ENCODE data around the gene CNOT8. TPM values are rescaled to one million over a fixed set of nuclear protein-coding genes. Genes with fewer than 3 reads are reported as not detected.
"Not testable (repeated sequence)": the region's sequence is repeated elsewhere in the genome, so short reads cannot be mapped to it uniquely, and the experiment has no call there.

CNOT8 gene
- total RNA-seq, 1 donor from 2014 or later = 70.3 TPM

DNA sequence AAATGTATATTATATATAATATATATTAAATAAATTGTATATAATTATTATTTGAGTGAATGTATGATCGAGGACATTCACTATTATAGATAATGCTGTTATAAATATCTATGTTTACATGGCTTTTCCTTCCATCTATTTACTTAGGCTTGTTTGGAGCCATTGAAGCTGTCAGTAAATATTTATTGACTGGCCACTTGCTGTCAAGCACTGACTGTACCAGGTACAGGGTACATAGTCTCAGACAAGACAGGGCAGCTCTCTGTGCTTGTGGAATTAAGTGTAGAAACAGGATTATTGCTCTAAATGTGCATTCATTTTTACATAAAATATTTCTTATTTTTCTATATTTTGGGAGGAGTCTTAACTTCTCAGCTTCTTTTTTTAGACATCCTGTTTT, 24.4 kb upstream of the CNOT8 start:
- DNase-seq (ENCODE audit: extremely low read depth, low read depth, low spot score) = no peak

DNA sequence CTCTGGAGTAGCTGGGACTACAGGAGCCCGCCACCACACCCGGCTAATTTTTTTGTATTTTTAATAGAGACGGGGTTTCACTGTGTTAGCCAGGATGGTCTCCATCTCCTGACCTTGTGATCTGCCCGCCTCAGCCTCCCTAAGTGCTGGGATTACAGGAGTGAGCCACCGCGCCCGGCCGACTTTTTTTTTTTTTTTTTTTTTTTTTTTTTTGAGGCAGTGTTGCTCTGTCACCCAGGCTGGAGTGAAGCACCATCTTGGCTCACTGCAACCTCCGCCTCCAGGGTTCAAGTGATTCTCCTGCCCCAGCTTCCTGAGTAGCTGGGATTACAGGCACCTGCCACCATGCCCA, 22.8 kb upstream of the CNOT8 start:
- DNase-seq (ENCODE audit: extremely low read depth, low read depth, low spot score) = not testable (repeated sequence)

DNA sequence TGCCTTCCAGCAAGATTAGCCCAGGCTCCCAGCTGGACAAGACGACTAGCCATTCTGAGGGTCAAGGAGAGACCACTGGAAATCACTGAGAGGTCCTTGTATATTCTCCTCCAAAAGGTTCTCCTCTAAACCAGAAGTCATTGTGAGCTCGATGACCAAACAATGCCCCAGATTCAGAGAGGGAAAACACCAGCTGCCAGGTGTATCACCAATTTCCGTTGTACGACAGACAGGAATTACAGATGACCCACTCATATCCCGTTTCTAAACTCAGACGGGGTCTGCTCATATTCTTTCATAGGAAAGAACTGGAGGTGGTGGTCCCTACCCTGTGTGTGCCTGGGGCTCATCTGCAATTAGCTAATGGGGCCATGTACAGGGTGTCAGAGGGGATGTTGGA, 22.2 kb upstream of the CNOT8 start:
- DNase-seq (ENCODE audit: extremely low read depth, low read depth, low spot score) = no peak

DNA sequence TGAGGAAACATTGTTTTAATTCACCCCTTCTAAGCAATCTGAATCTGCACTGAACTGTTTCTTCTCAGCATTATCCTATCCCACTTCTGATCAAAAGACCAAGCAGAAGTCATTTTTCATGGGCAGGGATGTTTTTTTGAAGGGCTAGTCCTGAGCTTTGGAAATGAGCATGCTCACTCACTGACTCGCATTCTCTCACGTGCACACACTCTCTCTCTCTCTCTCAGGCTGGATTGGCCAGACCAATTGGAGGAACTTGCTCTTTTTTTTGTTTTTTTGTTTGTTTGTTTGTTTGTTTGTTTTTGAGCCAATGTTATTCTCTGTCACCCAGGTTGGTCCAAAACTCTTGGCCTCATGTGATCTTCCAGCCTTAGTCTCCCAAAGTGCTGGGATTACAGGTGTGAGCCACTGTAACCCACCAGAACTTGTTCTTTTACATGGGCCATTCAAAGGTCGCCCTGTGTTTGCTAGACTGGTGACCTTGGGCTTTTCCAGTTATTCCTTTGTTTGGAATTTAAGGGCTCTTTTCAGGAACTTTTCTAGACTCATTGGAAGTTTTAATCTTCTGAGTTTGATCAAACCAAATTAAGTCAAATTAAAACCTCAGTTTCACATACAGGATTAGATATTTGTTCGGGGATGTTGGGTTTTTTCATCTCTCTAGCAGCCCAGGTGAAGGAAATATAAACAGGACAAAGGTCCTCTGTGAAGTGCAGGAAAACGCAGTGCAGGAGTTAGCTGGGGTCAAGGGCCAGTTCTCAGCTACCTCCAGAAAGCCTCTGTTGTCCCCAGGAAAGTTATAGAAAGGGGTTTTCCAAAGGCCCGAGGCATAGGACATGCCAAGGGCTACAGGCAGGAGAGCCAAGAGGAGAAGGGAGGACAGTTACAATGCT, 21.2 kb upstream of the CNOT8 start:
- DNase-seq (ENCODE audit: extremely low read depth, low read depth, low spot score) = no peak

- no peak for DNase-seq (ENCODE audit: extremely low read depth, low read depth, low spot score)
Observed at GRCh38 chr5:154840435-154841272, 17.8 kb upstream of the CNOT8 start.

DNA sequence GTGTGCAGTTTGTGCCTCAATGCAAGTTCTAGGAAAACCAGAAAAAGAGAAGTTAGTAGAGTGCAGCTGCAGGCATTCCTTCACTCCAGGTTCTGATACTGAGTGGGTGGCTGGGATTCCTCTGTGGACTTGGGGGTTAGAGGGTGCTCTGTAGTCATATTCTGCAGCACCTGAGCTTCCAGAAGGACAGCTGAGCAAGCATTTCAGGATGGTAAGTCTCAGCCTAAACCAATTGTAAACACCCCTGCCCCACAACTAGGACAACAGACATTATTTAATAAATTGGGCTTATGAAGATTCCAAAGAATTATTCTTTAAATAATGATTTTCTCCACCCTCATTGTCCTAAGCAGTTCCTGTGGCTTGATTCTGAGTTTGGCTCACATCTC, 17.2 kb upstream of the CNOT8 start:
- DNase-seq (ENCODE audit: extremely low read depth, low read depth, low spot score) = no peak

DNA sequence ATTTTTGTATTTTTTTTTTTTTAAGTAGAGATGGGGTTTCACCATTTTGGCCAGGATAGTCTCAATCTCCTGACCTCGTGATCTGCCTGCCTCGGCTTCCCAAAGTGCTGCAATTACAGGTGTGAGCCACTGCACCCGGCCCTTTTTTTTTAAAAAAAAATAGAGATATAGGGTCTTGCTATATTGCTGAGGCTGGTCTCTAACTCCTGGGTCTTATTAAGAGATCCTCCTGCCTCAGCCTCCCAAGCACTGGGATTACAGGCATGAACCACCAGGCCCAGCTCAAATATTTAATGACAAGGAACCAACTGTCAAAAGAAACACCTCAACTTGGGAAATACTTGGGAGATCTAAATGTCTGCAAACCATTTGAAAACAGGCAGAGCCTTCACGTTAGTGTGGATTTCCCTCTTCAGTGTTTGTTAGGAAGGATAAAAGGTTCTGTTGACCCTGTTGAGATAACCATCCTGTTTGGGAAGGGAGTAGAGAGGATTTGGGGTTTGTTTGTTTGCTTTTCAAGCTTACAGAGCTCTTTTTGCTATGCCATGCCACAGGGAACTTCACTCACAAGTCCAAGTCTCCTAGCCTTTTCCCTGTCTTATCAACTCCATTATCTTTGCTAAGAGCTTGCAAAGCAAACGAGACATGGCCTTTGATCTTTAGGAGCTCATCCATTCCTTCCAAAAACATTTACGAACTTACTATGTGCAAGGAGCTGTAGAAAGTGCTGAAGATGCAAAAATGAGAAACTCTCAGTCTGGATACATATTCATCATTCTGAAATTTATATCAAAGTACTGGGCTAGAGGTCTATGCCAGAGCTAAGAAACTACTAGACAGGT, 15.5 kb upstream of the CNOT8 start:
- no peak for DNase-seq (ENCODE audit: extremely low read depth, low read depth, low spot score)

GRCh38 chr5:154844809-154845208, 13.6 kb upstream of the CNOT8 start:
- no peak for DNase-seq (ENCODE audit: extremely low read depth, low read depth, low spot score)

DNA sequence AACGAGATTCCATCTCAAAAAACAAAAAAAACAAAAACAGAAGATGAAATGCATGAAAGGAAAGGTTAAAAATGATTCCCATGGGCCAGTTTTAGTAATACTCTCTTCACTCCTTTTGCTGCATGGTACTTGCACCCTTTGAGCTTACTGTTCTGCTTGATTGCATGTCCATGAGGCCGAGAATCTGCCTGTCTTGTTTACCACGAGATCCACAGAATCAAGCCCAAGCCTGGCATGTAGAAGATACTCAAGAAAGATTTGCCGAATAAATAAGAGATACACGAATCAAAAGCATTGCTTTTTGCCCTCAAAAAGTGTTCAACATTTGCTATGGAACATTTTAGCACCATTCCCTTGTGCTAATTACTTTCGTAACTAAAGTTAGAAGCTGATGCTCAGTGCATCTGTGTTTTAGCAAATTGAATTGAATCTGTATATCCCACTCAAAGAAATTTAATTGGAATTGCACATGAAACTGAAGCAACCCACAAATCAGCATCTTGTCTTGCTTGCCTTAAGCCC, 9.1 kb upstream of the CNOT8 start:
- DNase-seq (ENCODE audit: extremely low read depth, low read depth, low spot score) = no peak

GRCh38 chr5:154849791-154850201, 8.6 kb upstream of the CNOT8 start:
- DNase-seq (ENCODE audit: extremely low read depth, low read depth, low spot score) = no peak

DNA sequence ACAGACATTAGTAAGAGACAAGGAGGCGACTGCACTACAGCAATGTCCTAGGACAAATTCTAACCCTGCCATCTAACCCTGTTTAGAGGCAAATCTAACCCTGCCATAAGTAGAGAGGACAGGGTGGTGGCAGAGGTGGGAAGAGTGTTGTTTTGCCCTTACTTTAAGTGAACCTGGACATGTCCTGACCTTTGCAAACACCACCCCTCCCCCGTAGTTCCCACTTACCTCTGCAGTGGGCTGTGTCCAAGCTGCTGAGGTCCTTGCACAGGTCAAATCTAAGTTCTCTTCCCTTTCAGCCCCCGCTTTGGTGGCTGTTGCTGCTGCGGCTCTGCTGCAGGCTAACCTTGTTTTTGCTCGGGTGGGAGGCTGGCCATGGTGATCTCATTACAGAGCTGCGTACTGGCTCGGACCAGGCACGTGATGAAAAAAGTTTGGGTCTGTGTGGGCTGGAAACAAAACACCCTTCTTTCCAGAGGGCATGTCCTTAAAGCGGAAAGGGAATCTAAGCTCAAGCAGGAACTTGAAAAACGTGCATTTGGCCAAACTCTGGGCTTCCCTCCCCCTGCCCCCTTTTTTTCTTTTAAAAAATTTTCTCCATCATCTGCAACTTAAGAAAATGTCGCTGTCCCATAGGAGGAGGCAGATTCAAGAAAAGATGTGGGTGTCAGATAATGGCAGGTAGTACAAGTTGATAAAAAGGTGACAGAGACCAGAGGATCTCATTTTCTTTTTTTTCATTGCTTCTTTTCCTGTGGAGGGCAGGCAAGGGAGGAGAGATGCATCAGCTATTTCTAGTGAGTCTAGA, 8.0 kb upstream of the CNOT8 start, which contains the start of gene FAXDC2:
Gene FAXDC2 (minus strand): TSS at position 349 of the 808 bp plus-strand sequence. CDS start 12,425 bp downstream, outside the sequence.
- no peak for DNase-seq (ENCODE audit: extremely low read depth, low read depth, low spot score)

DNA sequence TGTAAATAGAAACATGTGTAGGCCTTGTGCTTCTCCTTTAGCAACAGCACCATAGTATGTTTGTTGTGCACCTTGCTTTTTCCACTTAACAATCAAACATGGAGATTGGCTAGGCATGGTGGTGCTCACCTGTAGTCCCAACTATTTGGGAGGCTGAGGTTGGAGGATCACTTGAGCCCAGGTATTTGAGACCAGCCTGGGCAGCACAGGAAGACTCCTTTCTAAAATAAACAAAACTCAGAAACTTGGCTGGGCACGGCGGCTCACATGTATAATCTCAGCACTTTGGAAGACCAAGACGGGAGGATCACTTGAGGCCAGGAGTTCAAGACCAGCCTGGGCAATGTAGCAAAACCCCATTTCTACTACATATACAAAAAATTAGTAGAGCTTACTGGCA, 7.1 kb upstream of the CNOT8 start:
- DNase-seq (ENCODE audit: extremely low read depth, low read depth, low spot score) = no peak

DNA sequence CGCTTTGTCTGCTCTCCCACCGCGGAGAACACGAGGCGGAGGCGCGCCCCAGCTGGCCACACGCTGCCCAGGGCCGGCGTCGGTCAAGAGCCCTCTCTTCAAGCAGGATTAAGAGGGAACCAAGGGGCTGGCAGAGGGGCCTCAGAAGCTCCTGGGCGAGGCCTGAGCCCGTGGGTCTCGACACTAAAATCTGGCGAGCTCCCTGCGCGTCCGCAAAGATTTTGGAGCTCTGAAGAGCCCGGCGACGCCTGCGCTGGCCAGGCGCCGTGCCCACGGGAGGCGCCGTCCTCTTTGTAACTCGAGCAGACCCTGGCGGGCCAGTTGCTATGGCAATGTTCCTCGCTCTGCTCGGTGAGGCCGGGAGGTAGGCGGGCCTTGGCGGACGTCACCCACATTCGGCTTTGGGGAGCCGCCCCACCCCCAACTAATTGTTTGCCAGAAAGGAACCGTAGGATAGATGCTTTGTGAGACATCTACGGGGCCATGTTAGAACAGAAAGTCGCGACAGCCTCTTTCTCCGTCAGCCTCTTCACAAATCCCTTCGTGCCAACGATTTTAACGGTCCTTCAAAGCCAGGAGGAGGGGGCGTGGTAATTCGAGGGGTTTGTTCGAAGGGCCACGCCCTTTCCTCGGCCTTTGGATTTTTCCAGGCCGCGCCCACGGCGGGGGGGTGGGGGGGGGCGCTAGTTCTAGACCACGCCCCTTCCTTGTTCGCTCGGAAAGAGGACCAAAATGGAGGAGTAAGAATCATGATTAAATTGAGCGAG, 714 bp upstream of the CNOT8 start:
- peak; percentile 87 for DNase-seq (ENCODE audit: extremely low read depth, low read depth, low spot score)

GRCh38 chr5:154858972-154859871, 795 bp downstream of the CNOT8 start:
- DNase-seq (ENCODE audit: extremely low read depth, low read depth, low spot score) = no peak

DNA sequence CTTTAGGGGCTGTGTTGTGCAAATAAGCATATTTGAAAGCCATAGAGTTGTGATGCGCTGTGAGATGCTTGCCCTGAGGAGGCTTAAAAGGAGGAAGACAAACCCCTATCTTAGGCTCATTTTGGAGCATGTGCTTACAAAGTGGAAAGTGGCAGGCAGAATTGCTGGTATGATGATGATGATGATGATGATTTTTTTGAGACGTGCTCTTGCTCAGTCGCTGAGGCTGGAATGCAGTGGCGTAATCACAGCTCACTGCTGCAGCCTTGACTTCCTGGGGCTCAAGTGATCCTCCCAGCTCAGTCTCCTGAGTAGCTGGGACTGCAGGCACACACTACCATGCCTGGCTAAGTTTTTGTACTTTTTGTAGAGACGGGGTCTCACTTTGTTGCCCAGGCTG, 1.7 kb downstream of the CNOT8 start:
- no peak for DNase-seq (ENCODE audit: extremely low read depth, low read depth, low spot score)

- DNase-seq (ENCODE audit: extremely low read depth, low read depth, low spot score) = no peak
Observed at GRCh38 chr5:154860765-154861164, 2.3 kb downstream of the CNOT8 start.

- no peak for DNase-seq (ENCODE audit: extremely low read depth, low read depth, low spot score)
Observed at GRCh38 chr5:154861946-154862345, 3.5 kb downstream of the CNOT8 start.

DNA sequence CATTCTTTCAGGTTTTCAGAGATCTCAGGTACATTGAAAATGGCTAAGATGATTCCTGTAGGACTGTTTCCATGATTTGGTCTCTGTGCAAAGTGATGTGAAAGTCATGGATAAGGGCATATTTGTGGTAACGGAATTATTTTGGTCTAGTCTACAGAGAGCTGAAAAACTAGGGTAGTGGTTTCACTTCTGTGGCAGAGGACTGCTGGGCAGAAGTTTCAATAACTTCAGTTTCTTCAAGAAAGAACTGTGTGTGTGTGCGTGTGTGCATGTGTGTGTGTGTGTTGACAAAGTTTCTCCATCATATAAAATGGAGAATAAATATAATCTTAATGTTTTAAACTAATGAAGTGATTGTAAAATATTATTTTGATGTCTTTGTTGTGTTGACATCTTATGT, 4.3 kb downstream of the CNOT8 start:
- DNase-seq (ENCODE audit: extremely low read depth, low read depth, low spot score) = no peak
